Body of pancreas (tissue), 4 donors: ENCODE data around the gene HSD17B3. TPM values are rescaled to one million over a fixed set of nuclear protein-coding genes. Genes with fewer than 3 reads are reported as not detected.
"Not testable (repeated sequence)": the region's sequence is repeated elsewhere in the genome, so short reads cannot be mapped to it uniquely, and the experiment has no call there.

ENCODE experiments used
- ATAC-seq: fragments of 150-250 bp; one replicate; pipeline ENCODE4 v1.9.1; 2016
- DNase-seq, 4 donors: peaks; one replicate each; pipeline ENCODE4 v3.0.0-alpha.2; 2019
- H3K27ac ChIP-seq, 4 donors: fragments of 200-600 bp; sonication (generic); 1 replicate in 3 of 4; 2 replicates in 1 of 4; pipeline versions ENCODE4 v1.5.1 to v1.6.1; 2016 to 2019; ENCODE audit warnings: mild to moderate bottlenecking in 1 of 4, mixed read lengths in 1 of 4, moderate library complexity in 1 of 4
- H3K27me3 ChIP-seq, 2 donors: fragments of 200-600 bp; sonication (generic); one replicate each; pipeline ENCODE4 v1.6.0; 2016; ENCODE audit warnings: mild to moderate bottlenecking in 1 of 2
- H3K36me3 ChIP-seq, 2 donors: fragments of 200-600 bp; sonication (generic); replicated peaks in 1 of 2; 2 replicates each; pipeline ENCODE4 v1.5.1; 2016; ENCODE audit warnings: low read depth in 2 of 2; ENCODE audit not compliant: insufficient read depth in 1 of 2
- H3K4me1 ChIP-seq: fragments of 200-600 bp; sonication (generic); one replicate; pipeline ENCODE4 v1.6.0; 2016
- H3K4me3 ChIP-seq, 2 donors: fragments of 200-600 bp; sonication (generic); 1 replicate in 1 of 2; 2 replicates in 1 of 2; pipeline ENCODE4 v1.5.1; 2016 to 2019
- H3K9me3 ChIP-seq, 3 donors: fragments of 200-600 bp; sonication (generic); 1 replicate in 2 of 3; 2 replicates in 1 of 3; pipeline ENCODE4 v1.5.1; 2016
- POLR2A ChIP-seq, 3 donors: fragments of 450-650 bp; IDR thresholded peaks; one replicate each; pipeline ENCODE4 v1.6.1; 2016; ENCODE audit warnings: antibody characterized with exemption in 3 of 3, mild to moderate bottlenecking in 2 of 3
- WGBS, 2 donors: methylation state at CpG; one replicate each; pipeline ENCODE4 v1.1.5; 2017; 5-methylcytosine and 5-hydroxymethylcytosine counted together
- intact Hi-C: fragments of 100-400 bp; cut with DNase I; formaldehyde crosslinking; loops from one replicate; pipeline ENCODE4 v1.15.1; 2023
- total RNA-seq, 2 donors: library from RNA; depleted of rRNA; stranded (reverse); fragments of >200 nt; gene quantifications; one replicate each; pipeline ENCODE4 v1.1.0, GENCODE V29; 2016
- TF ChIP-seq, protein P1 (sequence below), 7 experiments: fragments of 450-650 bp in 4 of 7; fragments of 200-600 bp in 3 of 7; sonication (generic) in 3 of 7; IDR thresholded peaks; one replicate each; pipeline ENCODE4 v1.5.1; 2016 to 2019; ENCODE audit warnings: antibody characterized with exemption in 7 of 7

HSD17B3 gene
- total RNA-seq, 2 donors from 2014 or later = 0.52 TPM; not detected in 1

DNA sequence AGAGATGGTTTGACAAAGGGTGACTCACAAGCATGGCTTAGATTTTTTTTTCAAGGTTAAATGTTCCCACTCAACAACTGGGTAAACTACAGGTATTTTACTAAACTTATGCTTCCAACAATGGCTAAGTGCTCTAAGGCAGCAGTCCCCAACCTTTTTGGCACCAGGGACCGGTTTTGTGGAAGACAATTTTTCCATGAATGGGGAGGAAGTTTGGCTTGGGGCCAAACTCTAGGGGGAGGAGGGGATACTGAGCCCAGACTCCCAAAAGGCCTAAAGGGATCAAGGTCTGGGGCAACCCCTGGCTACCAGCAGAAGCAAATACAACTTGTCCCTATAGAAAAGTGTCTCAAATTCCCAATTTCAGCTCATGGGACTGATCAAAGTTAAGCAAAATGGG lies 32.0 kb upstream of the HSD17B3 start:
- H3K9me3 ChIP-seq = no peaks in the 10 kb centered on the region
- WGBS, 2 donors = 59 to 67% methylated on average over 1 of the region's 1 CpG
- intact Hi-C loops = no loop called here
- peaks cover 0 to 2% of the 10 kb centered on the region in 2 donors for H3K36me3 ChIP-seq
- H3K27me3 ChIP-seq = no peaks in the 10 kb centered on the region
- peaks cover 1% of the 10 kb centered on the region for H3K4me1 ChIP-seq
- DNase-seq (no peak), ATAC-seq (no peak)
- TF ChIP-seq, protein P1, sequence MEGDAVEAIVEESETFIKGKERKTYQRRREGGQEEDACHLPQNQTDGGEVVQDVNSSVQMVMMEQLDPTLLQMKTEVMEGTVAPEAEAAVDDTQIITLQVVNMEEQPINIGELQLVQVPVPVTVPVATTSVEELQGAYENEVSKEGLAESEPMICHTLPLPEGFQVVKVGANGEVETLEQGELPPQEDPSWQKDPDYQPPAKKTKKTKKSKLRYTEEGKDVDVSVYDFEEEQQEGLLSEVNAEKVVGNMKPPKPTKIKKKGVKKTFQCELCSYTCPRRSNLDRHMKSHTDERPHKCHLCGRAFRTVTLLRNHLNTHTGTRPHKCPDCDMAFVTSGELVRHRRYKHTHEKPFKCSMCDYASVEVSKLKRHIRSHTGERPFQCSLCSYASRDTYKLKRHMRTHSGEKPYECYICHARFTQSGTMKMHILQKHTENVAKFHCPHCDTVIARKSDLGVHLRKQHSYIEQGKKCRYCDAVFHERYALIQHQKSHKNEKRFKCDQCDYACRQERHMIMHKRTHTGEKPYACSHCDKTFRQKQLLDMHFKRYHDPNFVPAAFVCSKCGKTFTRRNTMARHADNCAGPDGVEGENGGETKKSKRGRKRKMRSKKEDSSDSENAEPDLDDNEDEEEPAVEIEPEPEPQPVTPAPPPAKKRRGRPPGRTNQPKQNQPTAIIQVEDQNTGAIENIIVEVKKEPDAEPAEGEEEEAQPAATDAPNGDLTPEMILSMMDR (IDR thresholded peaks at IDR 0.05) = no peak
- TF ChIP-seq POLR2A (IDR thresholded peaks at IDR 0.05) = no peak
- H3K4me3 ChIP-seq = no peak overlapping the region
- no peak overlapping the region for H3K27ac ChIP-seq

DNA sequence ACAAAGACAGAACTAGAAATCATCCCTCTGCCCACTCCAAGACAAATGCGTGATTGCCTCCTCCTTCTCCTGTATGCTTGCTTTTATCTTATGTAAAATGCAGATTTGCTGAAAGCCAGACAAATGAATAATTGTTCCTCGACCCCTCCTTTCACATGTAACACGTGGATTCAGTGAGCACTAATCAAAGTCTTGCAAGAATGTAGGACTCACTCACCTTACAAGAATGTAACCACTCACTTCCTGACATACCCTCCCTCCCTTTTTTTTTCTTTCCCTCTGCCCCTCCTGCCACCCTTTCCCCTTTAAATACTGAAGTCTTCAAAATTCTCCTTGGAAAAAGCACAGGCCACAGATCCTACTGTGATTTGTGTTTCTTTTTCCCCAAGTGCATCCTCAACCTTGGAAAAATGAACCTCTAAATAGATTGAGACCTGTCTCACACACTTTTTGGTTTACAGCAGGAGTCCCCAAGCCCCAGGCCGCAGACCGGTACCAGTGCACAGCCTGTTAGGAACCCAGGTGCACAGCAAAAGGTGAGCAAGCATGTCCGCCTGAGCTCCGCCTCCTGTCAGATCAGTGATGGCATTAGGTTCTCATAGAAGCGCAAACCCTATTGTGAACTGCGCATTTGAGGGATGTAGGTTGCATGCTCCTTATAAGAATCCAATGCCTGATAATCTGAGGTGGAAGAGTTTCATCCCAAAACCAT lies 29.4 kb upstream of the HSD17B3 start:
- no peaks in the 10 kb centered on the region for H3K9me3 ChIP-seq
- TF ChIP-seq, protein P1 (IDR thresholded peaks at IDR 0.05) = no peak
- TF ChIP-seq POLR2A (IDR thresholded peaks at IDR 0.05) = no peak
- no peak overlapping the region for H3K27ac ChIP-seq
- H3K36me3 ChIP-seq = peaks cover 0 to 2% of the 10 kb centered on the region in 2 donors
- DNase-seq (no peak), ATAC-seq (no peak)
- H3K4me3 ChIP-seq = no peak overlapping the region
- WGBS, 2 donors = 74 to 83% methylated on average over 7 to 9 of the region's 9 CpGs
- no peaks in the 10 kb centered on the region for H3K27me3 ChIP-seq
- H3K4me1 ChIP-seq = no peaks in the 10 kb centered on the region
- intact Hi-C loops = no loop called here

DNA sequence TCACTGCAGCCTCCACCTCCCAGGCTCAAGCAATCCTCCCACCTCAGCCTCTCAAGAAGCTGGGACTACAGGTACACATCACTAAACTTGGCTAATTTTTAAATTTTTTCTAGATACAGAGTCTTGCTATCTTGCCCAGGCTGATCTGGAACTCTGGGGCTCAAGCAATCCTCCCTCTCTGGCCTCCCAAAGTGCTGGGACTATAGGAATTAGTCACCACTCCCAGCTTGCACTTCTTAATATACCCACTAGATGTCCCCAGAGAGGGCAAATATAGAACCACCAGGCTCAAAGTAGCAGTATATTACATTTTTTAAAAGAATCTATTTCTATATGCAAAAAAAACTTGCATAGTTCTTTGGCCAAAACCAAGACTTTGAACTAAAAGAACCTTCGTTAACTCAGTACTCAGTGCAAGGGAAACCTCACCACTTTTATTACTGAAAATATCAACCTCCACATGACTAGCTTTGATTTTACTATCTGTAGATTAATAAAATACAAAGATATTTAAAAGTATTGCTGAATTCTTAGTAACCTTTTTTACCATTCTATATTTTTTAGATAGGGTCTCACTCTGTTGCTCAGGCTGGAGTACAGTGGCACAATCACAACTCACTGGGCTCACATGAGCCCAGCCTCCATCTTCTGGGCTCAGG lies 25.8 kb upstream of the HSD17B3 start:
- intact Hi-C loops = loop anchor here (10.0 kb wide), 1 partner anchor 337 kb away; no protein-coding TSS in a partner anchor
- 18 to 20% methylated on average over 1 of the region's 1 CpG for WGBS, 2 donors
- no peak overlapping the region for H3K27ac ChIP-seq
- TF ChIP-seq, protein P1 (IDR thresholded peaks at IDR 0.05) = peak; percentile 62 to 90 (median 84)
- TF ChIP-seq POLR2A (IDR thresholded peaks at IDR 0.05) = no peak
- DNase-seq (peak; percentile 45 to 60 (median 54)), ATAC-seq (peak; percentile 65)
- H3K4me1 ChIP-seq = no peaks in the 10 kb centered on the region
- H3K27me3 ChIP-seq = no peaks in the 10 kb centered on the region
- no peaks in the 10 kb centered on the region for H3K9me3 ChIP-seq
- peaks cover 0 to 2% of the 10 kb centered on the region in 2 donors for H3K36me3 ChIP-seq
- no peak overlapping the region for H3K4me3 ChIP-seq

DNA sequence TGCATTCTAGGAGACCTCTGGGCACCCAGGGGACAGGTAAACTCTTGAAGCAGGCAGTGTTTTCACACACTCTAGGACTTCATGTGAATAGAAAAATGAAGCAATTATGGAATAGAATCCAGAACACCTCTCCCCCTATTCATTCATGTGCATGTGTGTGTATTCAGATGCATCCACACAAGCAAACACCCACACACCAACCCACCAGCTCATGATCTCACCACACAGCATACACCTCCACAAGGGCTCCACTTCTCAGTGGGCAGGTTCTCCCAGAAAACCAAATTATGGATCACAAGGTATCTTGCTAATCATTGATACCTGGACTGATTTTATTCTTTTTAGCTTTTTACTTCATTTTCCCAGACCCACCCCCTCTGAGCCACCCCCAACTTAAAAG lies 21.2 kb upstream of the HSD17B3 start:
- ATAC-seq (no peak), DNase-seq (no peak)
- intact Hi-C loops = loop anchor here (10.0 kb wide), 1 partner anchor 342 kb away; no protein-coding TSS in a partner anchor
- H3K9me3 ChIP-seq = no peaks in the 10 kb centered on the region
- TF ChIP-seq, protein P1 (IDR thresholded peaks at IDR 0.05) = no peak
- no peak for TF ChIP-seq POLR2A (IDR thresholded peaks at IDR 0.05)
- H3K27me3 ChIP-seq = no peaks in the 10 kb centered on the region
- H3K4me3 ChIP-seq = no peak overlapping the region
- H3K36me3 ChIP-seq = peaks cover 0 to 3% of the 10 kb centered on the region in 2 donors
- no peaks in the 10 kb centered on the region for H3K4me1 ChIP-seq
- H3K27ac ChIP-seq = no peak overlapping the region

DNA sequence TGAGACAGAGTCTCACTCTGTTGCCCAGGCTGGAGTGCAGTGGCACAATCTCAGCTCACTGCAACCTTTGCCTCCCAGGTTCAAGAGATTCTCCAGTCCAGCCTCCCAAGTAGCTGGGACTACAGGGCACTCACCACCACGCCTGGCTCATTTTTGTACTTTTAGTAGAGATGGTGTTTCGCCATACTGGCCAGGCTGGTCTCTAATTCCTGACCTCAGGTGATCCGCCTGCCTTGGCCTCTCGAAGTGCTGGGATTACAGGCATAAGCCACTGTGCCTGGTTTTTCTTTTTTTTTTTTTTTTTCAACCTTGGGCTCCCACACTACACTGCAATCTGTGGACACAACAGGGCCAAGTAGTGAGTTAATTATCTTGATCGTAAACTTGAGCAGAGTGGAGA lies 20.8 kb upstream of the HSD17B3 start:
- H3K4me1 ChIP-seq, ATAC-seq, H3K27me3 ChIP-seq, H3K36me3 ChIP-seq, H3K4me3 ChIP-seq, H3K27ac ChIP-seq, H3K9me3 ChIP-seq, DNase-seq: not testable (repeated sequence)
- intact Hi-C loops = loop anchor here (10.0 kb wide), 1 partner anchor 342 kb away; no protein-coding TSS in a partner anchor
- WGBS, 2 donors = 84 to 87% methylated on average over 5 of the region's 5 CpGs

DNA sequence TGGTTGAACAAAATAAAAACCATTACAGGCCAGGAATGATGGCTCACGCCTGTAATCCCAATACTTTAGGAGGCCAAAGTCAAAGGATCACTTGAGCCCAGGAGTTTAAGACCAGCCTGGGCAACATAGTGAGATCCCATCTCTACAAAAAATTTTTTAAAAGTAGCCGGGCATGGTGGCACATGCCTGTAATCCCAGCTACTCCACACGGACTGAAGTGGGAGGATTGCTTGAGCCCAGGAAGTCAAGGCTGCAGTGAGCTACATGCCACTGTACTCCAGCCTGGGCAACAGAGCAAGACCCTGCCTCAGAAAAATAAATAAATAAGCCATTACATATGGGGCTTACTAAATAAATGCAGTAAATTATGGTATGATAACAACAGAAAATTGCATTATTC lies 20.2 kb upstream of the HSD17B3 start:
- not testable (repeated sequence) for ATAC-seq, H3K4me3 ChIP-seq, H3K27me3 ChIP-seq, DNase-seq, H3K4me1 ChIP-seq, H3K27ac ChIP-seq, H3K36me3 ChIP-seq, H3K9me3 ChIP-seq
- intact Hi-C loops = loop anchor here (10.0 kb wide), 1 partner anchor 343 kb away; no protein-coding TSS in a partner anchor
- WGBS, 2 donors = 93% methylated on average over 3 of the region's 3 CpGs
